ENCODE results near the gene ESRP2.

DNA sequence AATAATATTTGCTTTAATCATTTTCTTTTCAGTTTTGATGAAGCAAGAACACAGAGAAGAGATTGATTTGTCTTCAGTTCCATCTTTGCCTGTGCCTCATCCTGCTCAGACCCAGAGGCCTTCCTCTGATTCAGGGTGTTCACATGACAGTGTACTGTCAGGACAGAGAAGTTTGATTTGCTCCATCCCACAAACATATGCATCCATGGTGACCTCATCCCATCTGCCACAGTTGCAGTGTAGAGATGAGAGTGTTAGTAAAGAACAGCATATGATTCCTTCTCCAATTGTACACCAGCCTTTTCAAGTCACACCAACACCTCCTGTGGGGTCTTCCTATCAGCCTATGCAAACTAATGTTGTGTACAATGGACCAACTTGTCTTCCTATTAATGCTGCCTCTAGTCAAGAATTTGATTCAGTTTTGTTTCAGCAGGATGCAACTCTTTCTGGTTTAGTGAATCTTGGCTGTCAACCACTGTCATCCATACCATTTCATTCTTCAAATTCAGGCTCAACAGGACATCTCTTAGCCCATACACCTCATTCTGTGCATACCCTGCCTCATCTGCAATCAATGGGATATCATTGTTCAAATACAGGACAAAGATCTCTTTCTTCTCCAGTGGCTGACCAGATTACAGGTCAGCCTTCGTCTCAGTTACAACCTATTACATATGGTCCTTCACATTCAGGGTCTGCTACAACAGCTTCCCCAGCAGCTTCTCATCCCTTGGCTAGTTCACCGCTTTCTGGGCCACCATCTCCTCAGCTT is 45.0 kb downstream of the ESRP2 start:
- TF ChIP-seq, protein P1, sequence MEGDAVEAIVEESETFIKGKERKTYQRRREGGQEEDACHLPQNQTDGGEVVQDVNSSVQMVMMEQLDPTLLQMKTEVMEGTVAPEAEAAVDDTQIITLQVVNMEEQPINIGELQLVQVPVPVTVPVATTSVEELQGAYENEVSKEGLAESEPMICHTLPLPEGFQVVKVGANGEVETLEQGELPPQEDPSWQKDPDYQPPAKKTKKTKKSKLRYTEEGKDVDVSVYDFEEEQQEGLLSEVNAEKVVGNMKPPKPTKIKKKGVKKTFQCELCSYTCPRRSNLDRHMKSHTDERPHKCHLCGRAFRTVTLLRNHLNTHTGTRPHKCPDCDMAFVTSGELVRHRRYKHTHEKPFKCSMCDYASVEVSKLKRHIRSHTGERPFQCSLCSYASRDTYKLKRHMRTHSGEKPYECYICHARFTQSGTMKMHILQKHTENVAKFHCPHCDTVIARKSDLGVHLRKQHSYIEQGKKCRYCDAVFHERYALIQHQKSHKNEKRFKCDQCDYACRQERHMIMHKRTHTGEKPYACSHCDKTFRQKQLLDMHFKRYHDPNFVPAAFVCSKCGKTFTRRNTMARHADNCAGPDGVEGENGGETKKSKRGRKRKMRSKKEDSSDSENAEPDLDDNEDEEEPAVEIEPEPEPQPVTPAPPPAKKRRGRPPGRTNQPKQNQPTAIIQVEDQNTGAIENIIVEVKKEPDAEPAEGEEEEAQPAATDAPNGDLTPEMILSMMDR (IDR thresholded peaks at IDR 0.05 in 8 of 11, conservative IDR thresholded peaks at IDR 0.05 in 3 of 11) = no peak
- TF ChIP-seq POLR2A (IDR thresholded peaks at IDR 0.05) = no peak
- no peak for TF ChIP-seq POLR2AphosphoS5 (IDR thresholded peaks at IDR 0.05)

Measured in spleen (tissue), 7 donors.